Ishikawa (cell line): ENCODE measurements around the gene SHKBP1.

ENCODE experiments used
- CEBPB ChIP-seq: IDR thresholded peaks from 2 replicates; pipeline ENCODE4 v1.6.1; 2012
- CREB1 ChIP-seq: IDR thresholded peaks from 2 replicates; pipeline ENCODE4 v1.6.1; 2012; ENCODE audit warnings: low read depth
- EGR1 ChIP-seq: IDR thresholded peaks from 2 replicates; pipeline ENCODE4 v1.6.1; 2012
- EP300 ChIP-seq: IDR thresholded peaks from 2 replicates; pipeline ENCODE4 v1.6.1; 2012; ENCODE audit warnings: borderline replicate concordance
- FOXM1 ChIP-seq: IDR thresholded peaks from 2 replicates; pipeline ENCODE4 v1.6.1; 2012; ENCODE audit warnings: low read depth, borderline replicate concordance
- NFIC ChIP-seq: IDR thresholded peaks from 2 replicates; pipeline ENCODE4 v1.6.1; 2012
- RAD21 ChIP-seq: IDR thresholded peaks from 2 replicates; pipeline ENCODE4 v1.6.1; 2012; ENCODE audit warnings: low read depth
- TAF1 ChIP-seq: IDR thresholded peaks from 2 replicates; pipeline ENCODE4 v1.6.1; 2012; ENCODE audit warnings: low read depth, mild to moderate bottlenecking
- TCF12 ChIP-seq: IDR thresholded peaks from 2 replicates; pipeline ENCODE4 v1.6.1; 2012; ENCODE audit warnings: low read depth
- TEAD4 ChIP-seq: IDR thresholded peaks from 2 replicates; pipeline ENCODE4 v1.6.1; 2012
- YY1 ChIP-seq: IDR thresholded peaks from 2 replicates; pipeline ENCODE4 v1.6.1; 2012; ENCODE audit warnings: low read depth
- ZBTB7A ChIP-seq: IDR thresholded peaks from 2 replicates; pipeline ENCODE4 v1.6.1; 2012; ENCODE audit warnings: low read depth
- TF ChIP-seq, protein P1 (sequence below): IDR thresholded peaks from 2 replicates; pipeline ENCODE4 v1.6.1; 2012
- TF ChIP-seq, protein P2 (sequence below): IDR thresholded peaks from 2 replicates; pipeline ENCODE4 v1.6.1; 2012; ENCODE audit warnings: low read depth, mild to moderate bottlenecking
- TF ChIP-seq, protein P3 (sequence below): IDR thresholded peaks from 2 replicates; pipeline ENCODE4 v1.6.1; 2012

SHKBP1 gene

GRCh38 chr19:40529093-40529954, 47.3 kb upstream of the SHKBP1 start:
- TF ChIP-seq TEAD4 (no peak), EP300 (no peak), EGR1 (peak; percentile 99), RAD21 (peak; percentile 41; the same call in 1 of the 2 replicates), TCF12 (no peak), YY1 (no peak), ZBTB7A (peak; percentile 84), CEBPB (no peak)
- TF ChIP-seq, protein P1, sequence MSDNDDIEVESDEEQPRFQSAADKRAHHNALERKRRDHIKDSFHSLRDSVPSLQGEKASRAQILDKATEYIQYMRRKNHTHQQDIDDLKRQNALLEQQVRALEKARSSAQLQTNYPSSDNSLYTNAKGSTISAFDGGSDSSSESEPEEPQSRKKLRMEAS: no peak

DNA sequence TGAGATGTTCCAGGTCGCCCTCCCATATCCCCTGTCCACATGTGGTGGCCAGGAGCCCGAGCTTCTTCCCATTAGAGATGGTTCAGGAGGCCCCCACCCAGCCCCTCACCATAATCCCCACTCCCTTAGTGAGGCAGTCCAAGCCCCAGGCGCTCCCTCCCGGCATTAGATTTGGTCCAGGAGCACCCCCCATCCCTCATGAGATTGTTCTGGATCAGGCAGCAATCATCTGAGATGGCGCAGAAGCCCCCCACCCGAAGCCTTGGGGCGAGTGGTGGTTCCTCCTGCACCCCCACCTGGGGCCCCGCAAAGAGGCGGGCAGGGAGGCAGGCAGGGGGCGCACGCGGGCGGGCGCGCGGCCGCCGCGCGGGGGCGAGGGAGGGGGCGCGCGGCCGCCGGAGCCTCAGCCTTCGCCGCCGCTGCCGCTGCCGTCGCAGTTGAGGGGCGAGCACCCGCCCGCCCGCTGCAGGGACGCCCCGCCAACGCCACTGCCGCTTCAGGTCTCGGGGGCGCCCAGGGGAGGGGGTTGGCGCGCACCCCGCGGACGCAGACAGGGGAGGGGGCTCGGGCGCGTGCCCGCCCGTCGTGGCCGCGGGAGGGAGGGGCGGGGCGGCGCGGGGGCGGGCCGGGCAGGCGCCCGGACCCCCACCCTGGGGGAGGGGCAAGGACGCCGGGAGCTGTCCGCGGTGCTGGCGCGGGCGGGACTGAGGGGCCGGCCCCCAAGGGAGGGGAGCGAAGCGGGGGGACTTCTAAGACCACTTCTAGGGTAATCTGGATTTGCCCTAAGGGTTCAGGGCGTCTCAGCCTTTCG, 46.4 kb upstream of the SHKBP1 start:
- peak; percentile 84; the same call in 1 of the 2 replicates for TF ChIP-seq ZBTB7A
- TF ChIP-seq, protein P1: 0 out of 2 replicates have a peak, but pooled peaks have one; percentile 29
- peak; percentile 48 for TF ChIP-seq EGR1
- TF ChIP-seq CREB1: no peak
- TF ChIP-seq EP300: no peak
- TF ChIP-seq, protein P2, sequence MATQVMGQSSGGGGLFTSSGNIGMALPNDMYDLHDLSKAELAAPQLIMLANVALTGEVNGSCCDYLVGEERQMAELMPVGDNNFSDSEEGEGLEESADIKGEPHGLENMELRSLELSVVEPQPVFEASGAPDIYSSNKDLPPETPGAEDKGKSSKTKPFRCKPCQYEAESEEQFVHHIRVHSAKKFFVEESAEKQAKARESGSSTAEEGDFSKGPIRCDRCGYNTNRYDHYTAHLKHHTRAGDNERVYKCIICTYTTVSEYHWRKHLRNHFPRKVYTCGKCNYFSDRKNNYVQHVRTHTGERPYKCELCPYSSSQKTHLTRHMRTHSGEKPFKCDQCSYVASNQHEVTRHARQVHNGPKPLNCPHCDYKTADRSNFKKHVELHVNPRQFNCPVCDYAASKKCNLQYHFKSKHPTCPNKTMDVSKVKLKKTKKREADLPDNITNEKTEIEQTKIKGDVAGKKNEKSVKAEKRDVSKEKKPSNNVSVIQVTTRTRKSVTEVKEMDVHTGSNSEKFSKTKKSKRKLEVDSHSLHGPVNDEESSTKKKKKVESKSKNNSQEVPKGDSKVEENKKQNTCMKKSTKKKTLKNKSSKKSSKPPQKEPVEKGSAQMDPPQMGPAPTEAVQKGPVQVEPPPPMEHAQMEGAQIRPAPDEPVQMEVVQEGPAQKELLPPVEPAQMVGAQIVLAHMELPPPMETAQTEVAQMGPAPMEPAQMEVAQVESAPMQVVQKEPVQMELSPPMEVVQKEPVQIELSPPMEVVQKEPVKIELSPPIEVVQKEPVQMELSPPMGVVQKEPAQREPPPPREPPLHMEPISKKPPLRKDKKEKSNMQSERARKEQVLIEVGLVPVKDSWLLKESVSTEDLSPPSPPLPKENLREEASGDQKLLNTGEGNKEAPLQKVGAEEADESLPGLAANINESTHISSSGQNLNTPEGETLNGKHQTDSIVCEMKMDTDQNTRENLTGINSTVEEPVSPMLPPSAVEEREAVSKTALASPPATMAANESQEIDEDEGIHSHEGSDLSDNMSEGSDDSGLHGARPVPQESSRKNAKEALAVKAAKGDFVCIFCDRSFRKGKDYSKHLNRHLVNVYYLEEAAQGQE: peak; percentile 86

- peak; percentile 4; the same call in 1 of the 2 replicates for TF ChIP-seq RAD21
- no peak for TF ChIP-seq TEAD4
- no peak for TF ChIP-seq CREB1
- TF ChIP-seq, protein P1: no peak
- no peak for TF ChIP-seq EP300
- no peak for TF ChIP-seq TAF1
- no peak for TF ChIP-seq ZBTB7A
Observed at GRCh38 chr19:40533508-40533907, 43.2 kb upstream of the SHKBP1 start.

DNA sequence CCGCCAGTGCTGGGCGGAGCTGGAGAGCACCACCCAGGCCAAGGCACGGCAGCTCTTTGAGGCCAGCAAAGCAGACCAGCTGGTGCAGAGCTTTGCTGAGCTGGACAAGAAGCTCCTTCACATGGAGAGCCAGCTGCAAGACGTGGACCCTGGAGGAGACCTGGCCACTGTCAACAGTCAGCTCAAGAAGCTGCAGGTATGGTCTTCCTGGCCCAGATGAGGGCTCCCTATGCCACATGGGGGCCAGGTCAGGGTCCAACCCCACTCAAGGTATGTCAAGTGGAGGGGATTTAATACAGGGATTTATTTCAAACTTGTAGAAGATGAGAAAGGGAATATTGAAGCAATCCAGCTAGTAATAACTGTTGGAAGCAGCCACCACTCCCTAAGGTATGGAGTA, 42.5 kb upstream of the SHKBP1 start:
- no peak for TF ChIP-seq TCF12
- no peak for TF ChIP-seq RAD21
- TF ChIP-seq CREB1: no peak
- no peak for TF ChIP-seq FOXM1
- TF ChIP-seq EGR1: no peak
- TF ChIP-seq, protein P3, sequence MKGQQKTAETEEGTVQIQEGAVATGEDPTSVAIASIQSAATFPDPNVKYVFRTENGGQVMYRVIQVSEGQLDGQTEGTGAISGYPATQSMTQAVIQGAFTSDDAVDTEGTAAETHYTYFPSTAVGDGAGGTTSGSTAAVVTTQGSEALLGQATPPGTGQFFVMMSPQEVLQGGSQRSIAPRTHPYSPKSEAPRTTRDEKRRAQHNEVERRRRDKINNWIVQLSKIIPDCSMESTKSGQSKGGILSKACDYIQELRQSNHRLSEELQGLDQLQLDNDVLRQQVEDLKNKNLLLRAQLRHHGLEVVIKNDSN: no peak
- TF ChIP-seq YY1: no peak
- no peak for TF ChIP-seq NFIC
- no peak for TF ChIP-seq CEBPB
- TF ChIP-seq TAF1: no peak
- no peak for TF ChIP-seq ZBTB7A
- TF ChIP-seq, protein P1: no peak
- no peak for TF ChIP-seq EP300
- no peak for TF ChIP-seq TEAD4
- TF ChIP-seq, protein P2: no peak

DNA sequence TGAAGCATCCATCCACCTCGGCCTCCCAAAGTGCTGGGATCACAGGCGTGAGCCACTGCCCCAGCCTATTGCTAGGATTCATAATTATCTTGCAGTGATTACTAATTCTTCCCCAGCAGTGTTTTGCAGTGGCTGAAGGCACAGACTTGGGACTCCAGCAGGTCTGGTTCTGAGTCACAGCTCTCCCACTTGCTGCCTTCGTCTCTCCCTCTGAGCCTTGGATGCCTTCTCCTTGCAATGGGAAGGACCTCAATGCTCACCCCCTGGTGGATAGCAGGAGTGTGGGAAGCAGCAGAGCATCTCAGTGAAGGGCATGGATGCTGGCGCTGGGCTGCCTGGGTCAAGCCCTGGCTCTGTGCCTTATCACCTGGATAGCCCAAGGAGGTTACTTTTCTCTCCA, 37.6 kb upstream of the SHKBP1 start:
- TF ChIP-seq YY1 (no peak), NFIC (no peak), EGR1 (no peak)
